Measurements from ENCODE around the gene ESRRA.

Gene ESRRA

GRCh38 chr11:64266339-64266738 lies 39.0 kb upstream of the ESRRA start:
- WGBS (ENCODE audit: extremely low coverage, insufficient coverage, insufficient read length) = no CpG with 5 or more reads among the region's 15 CpGs
- Histone ChIP-seq H3K27me3 (ENCODE audit: insufficient read depth, low read length) (no peaks in the 10 kb centered on the region), H3K4me1 (ENCODE audit: control insufficient read depth in 1 of 2, insufficient read depth in 2 of 2, low read length in 2 of 2) (peaks cover 37 to 42% of the 10 kb centered on the region in 2 experiments), H3K36me3 (ENCODE audit: control insufficient read depth in 1 of 2, insufficient read depth in 2 of 2, low read length in 2 of 2) (peaks cover 55 to 57% of the 10 kb centered on the region in 2 experiments), H2BK5ac (ENCODE audit: low read depth, low read length, poor library complexity) (no peak overlapping the region), H2AK5ac (ENCODE audit: low read length) (no peak overlapping the region), H3K18ac (ENCODE audit: low read length) (no peak overlapping the region), H3K9me3 (ENCODE audit: insufficient read depth, low read depth, low read length) (peaks cover 2% of the 10 kb centered on the region), H4K91ac (ENCODE audit: low read depth, low read length) (no peak overlapping the region), H2AFZ (ENCODE audit: insufficient read depth, low read length, poor library complexity) (no peak overlapping the region), H3K14ac (ENCODE audit: low read length) (no peak overlapping the region), H2BK120ac (ENCODE audit: insufficient read depth, low read length, poor library complexity) (no peak overlapping the region), H3K4me3 (ENCODE audit: low read depth, low read length) (no peak overlapping the region), H3K4ac (ENCODE audit: low read depth, low read length) (no peak overlapping the region), H3K23ac (ENCODE audit: low read length) (no peak overlapping the region), H3K79me1 (ENCODE audit: low read length) (peaks cover 35% of the 10 kb centered on the region), H4K8ac (ENCODE audit: low read depth, low read length) (no peak overlapping the region), H2BK12ac (ENCODE audit: low read length) (no peak overlapping the region), H3K79me2 (ENCODE audit: control insufficient read depth, insufficient read depth, low read length, poor library complexity) (peaks cover 9% of the 10 kb centered on the region), H3K4me2 (ENCODE audit: low read length) (no peak overlapping the region), H4K12ac (ENCODE audit: low read depth, low read length) (no peak overlapping the region), H3K9ac (ENCODE audit: low read length) (no peak overlapping the region), H3K27ac (ENCODE audit: low read depth, low read length) (no peak overlapping the region)
- no peak for DNase-seq

- Histone ChIP-seq H3K4me1 (ENCODE audit: control insufficient read depth in 1 of 2, insufficient read depth in 2 of 2, low read length in 2 of 2) (peaks cover 35 to 41% of the 10 kb centered on the region in 2 experiments), H3K9ac (ENCODE audit: low read length) (no peak overlapping the region), H3K79me2 (ENCODE audit: control insufficient read depth, insufficient read depth, low read length, poor library complexity) (peaks cover 13% of the 10 kb centered on the region), H2BK5ac (ENCODE audit: low read depth, low read length, poor library complexity) (no peak overlapping the region), H4K91ac (ENCODE audit: low read depth, low read length) (no peak overlapping the region), H4K8ac (ENCODE audit: low read depth, low read length) (no peak overlapping the region), H3K23ac (ENCODE audit: low read length) (no peak overlapping the region), H3K4ac (ENCODE audit: low read depth, low read length) (no peak overlapping the region), H3K27me3 (ENCODE audit: insufficient read depth, low read length) (no peaks in the 10 kb centered on the region), H3K14ac (ENCODE audit: low read length) (no peak overlapping the region), H3K79me1 (ENCODE audit: low read length) (peaks cover 40% of the 10 kb centered on the region), H3K36me3 (ENCODE audit: control insufficient read depth in 1 of 2, insufficient read depth in 2 of 2, low read length in 2 of 2) (peaks cover 46 to 50% of the 10 kb centered on the region in 2 experiments), H3K4me3 (ENCODE audit: low read depth, low read length) (no peak overlapping the region), H3K4me2 (ENCODE audit: low read length) (no peak overlapping the region), H2BK120ac (ENCODE audit: insufficient read depth, low read length, poor library complexity) (no peak overlapping the region), H4K12ac (ENCODE audit: low read depth, low read length) (no peak overlapping the region), H2AK5ac (ENCODE audit: low read length) (no peak overlapping the region), H2BK12ac (ENCODE audit: low read length) (no peak overlapping the region), H3K9me3 (ENCODE audit: insufficient read depth, low read depth, low read length) (peaks cover 2% of the 10 kb centered on the region), H3K27ac (ENCODE audit: low read depth, low read length) (no peak overlapping the region), H2AFZ (ENCODE audit: insufficient read depth, low read length, poor library complexity) (no peak overlapping the region), H3K18ac (ENCODE audit: low read length) (no peak overlapping the region)
- peak in 1 of 2 donors; percentile 23 for DNase-seq
- WGBS (ENCODE audit: extremely low coverage, insufficient coverage, insufficient read length) = no CpG with 5 or more reads among the region's 27 CpGs
Observed at GRCh38 chr11:64267207-64267945, 37.9 kb upstream of the ESRRA start.

GRCh38 chr11:64268025-64268892 lies 37.1 kb upstream of the ESRRA start:
- Histone ChIP-seq H3K4me1 (ENCODE audit: control insufficient read depth in 1 of 2, insufficient read depth in 2 of 2, low read length in 2 of 2) (peaks cover 27 to 32% of the 10 kb centered on the region in 2 experiments), H2AFZ (ENCODE audit: insufficient read depth, low read length, poor library complexity) (peak overlapping the region; percentile 6), H4K91ac (ENCODE audit: low read depth, low read length) (peak overlapping the region; percentile 96), H2BK5ac (ENCODE audit: low read depth, low read length, poor library complexity) (peak overlapping the region; percentile 8), H2AK5ac (ENCODE audit: low read length) (peak overlapping the region; percentile 57), H2BK12ac (ENCODE audit: low read length) (peak overlapping the region; percentile 39), H3K27me3 (ENCODE audit: insufficient read depth, low read length) (no peaks in the 10 kb centered on the region), H2BK120ac (ENCODE audit: insufficient read depth, low read length, poor library complexity) (peak overlapping the region; percentile 8), H3K79me2 (ENCODE audit: control insufficient read depth, insufficient read depth, low read length, poor library complexity) (peaks cover 13% of the 10 kb centered on the region), H3K4me3 (ENCODE audit: low read depth, low read length) (peak overlapping the region; percentile 21), H3K36me3 (ENCODE audit: control insufficient read depth in 1 of 2, insufficient read depth in 2 of 2, low read length in 2 of 2) (peaks cover 42 to 46% of the 10 kb centered on the region in 2 experiments), H3K18ac (ENCODE audit: low read length) (peak overlapping the region; percentile 15), H3K14ac (ENCODE audit: low read length) (peak overlapping the region; percentile 96), H3K79me1 (ENCODE audit: low read length) (peaks cover 35% of the 10 kb centered on the region), H3K9ac (ENCODE audit: low read length) (no peak overlapping the region), H3K4me2 (ENCODE audit: low read length) (peak overlapping the region; percentile 92), H3K4ac (ENCODE audit: low read depth, low read length) (no peak overlapping the region), H3K23ac (ENCODE audit: low read length) (no peak overlapping the region), H4K12ac (ENCODE audit: low read depth, low read length) (peak overlapping the region; percentile 46), H3K27ac (ENCODE audit: low read depth, low read length) (peak overlapping the region; percentile 97), H4K8ac (ENCODE audit: low read depth, low read length) (peak overlapping the region; percentile 10), H3K9me3 (ENCODE audit: insufficient read depth, low read depth, low read length) (no peaks in the 10 kb centered on the region)
- WGBS (ENCODE audit: extremely low coverage, insufficient coverage, insufficient read length) = no CpG with 5 or more reads among the region's 23 CpGs
- peak in 1 of 2 donors; percentile 83 for DNase-seq

- H3K79me1 ChIP-seq (ENCODE audit: low read length) = peaks cover 29% of the 10 kb centered on the region
- peak overlapping the region; percentile 67 for H3K4ac ChIP-seq (ENCODE audit: low read depth, low read length)
- peak overlapping the region; percentile 89 for H4K12ac ChIP-seq (ENCODE audit: low read depth, low read length)
- DNase-seq = peak; percentile 64 to 77
- H3K36me3 ChIP-seq (ENCODE audit: control insufficient read depth in 1 of 2, insufficient read depth in 2 of 2, low read length in 2 of 2) = peaks cover 34 to 39% of the 10 kb centered on the region in 2 experiments
- H2AK5ac ChIP-seq (ENCODE audit: low read length) = peak overlapping the region; percentile 55
- peak overlapping the region; percentile 96 for H3K14ac ChIP-seq (ENCODE audit: low read length)
- H3K27me3 ChIP-seq (ENCODE audit: insufficient read depth, low read length) = no peaks in the 10 kb centered on the region
- peaks cover 13% of the 10 kb centered on the region for H3K79me2 ChIP-seq (ENCODE audit: control insufficient read depth, insufficient read depth, low read length, poor library complexity)
- H3K9me3 ChIP-seq (ENCODE audit: insufficient read depth, low read depth, low read length) = no peaks in the 10 kb centered on the region
- peak overlapping the region; percentile 64 for H2AFZ ChIP-seq (ENCODE audit: insufficient read depth, low read length, poor library complexity)
- peak overlapping the region; percentile 92 for H4K8ac ChIP-seq (ENCODE audit: low read depth, low read length)
- peak overlapping the region; percentile 85 for H3K18ac ChIP-seq (ENCODE audit: low read length)
- H2BK120ac ChIP-seq (ENCODE audit: insufficient read depth, low read length, poor library complexity) = peak overlapping the region; percentile 91
- H3K4me1 ChIP-seq (ENCODE audit: control insufficient read depth in 1 of 2, insufficient read depth in 2 of 2, low read length in 2 of 2) = peaks cover 20 to 24% of the 10 kb centered on the region in 2 experiments
- H4K91ac ChIP-seq (ENCODE audit: low read depth, low read length) = peak overlapping the region; percentile 96
- no CpG with 5 or more reads among the region's 34 CpGs for WGBS (ENCODE audit: extremely low coverage, insufficient coverage, insufficient read length)
- peak overlapping the region; percentile 92 for H3K4me2 ChIP-seq (ENCODE audit: low read length)
- H3K27ac ChIP-seq (ENCODE audit: low read depth, low read length) = peak overlapping the region; percentile 97
- H2BK12ac ChIP-seq (ENCODE audit: low read length) = peak overlapping the region; percentile 0
- H3K23ac ChIP-seq (ENCODE audit: low read length) = no peak overlapping the region
- H3K4me3 ChIP-seq (ENCODE audit: low read depth, low read length) = peak overlapping the region; percentile 70
- H2BK5ac ChIP-seq (ENCODE audit: low read depth, low read length, poor library complexity) = peak overlapping the region; percentile 90
- peak overlapping the region; percentile 90 for H3K9ac ChIP-seq (ENCODE audit: low read length)
Observed at GRCh38 chr11:64268893-64269539, 36.3 kb upstream of the ESRRA start.
